HepG2 (cell line): ENCODE measurements around the gene ADAD1. TPM values are rescaled to one million over a fixed set of nuclear protein-coding genes. Genes with fewer than 3 reads are reported as not detected.

Experiments used
- ATAC-seq: fragments of 200-7000 bp; cut with Tn5 transposase; 3 replicates; pipeline ENCODE4 v1.9.1; 2020; ENCODE audit warnings: mild to moderate bottlenecking, moderate library complexity
- BruUV-seq: library from RNA; stranded (reverse); fragments of 400-500 nt; replicated peaks from 2 replicates; lab custom pipeline; 2021; lab: Mats Ljungman, UMichigan
- CTCF ChIA-PET: fragments of 300-600 bp; formaldehyde crosslinking; extraction: SDS; loops from one replicate; lab custom pipeline; 2021; ENCODE audit warnings: low total read pairs, inconsistent platforms, low intra/inter-chr PET ratio; lab: Yijun Ruan, JAX
- POLR2A ChIA-PET: fragments of 350-600 bp; sonication (Branson Sonifier 250); formaldehyde crosslinking; loops from one replicate; lab custom pipeline; 2020; ENCODE audit warnings: antibody characterized with exemption, inconsistent platforms; lab: Yijun Ruan, JAX
- DNase-seq: peaks from one replicate; pipeline ENCODE4 v3.0.0-alpha.2; 2015; ENCODE audit warnings: low spot score
- FAIRE-seq: peaks from 3 replicates; lab custom pipeline; 2011; peaks lifted over from hg19 to GRCh38; lab: Jason Lieb, UNC
- H2AFZ ChIP-seq: one replicate; pipeline ENCODE4 v1.6.1; 2011; ENCODE audit warnings: low read length, inconsistent platforms
- H3K27ac ChIP-seq: fragments of 300-600 bp; 3 replicates; pipeline ENCODE4 v1.8.0; 2011; ENCODE audit warnings: mixed run types, mild to moderate bottlenecking, mixed read lengths, low read length, inconsistent platforms; ENCODE audit not compliant: insufficient read depth; ENCODE audit errors: extremely low read length
- H3K27me3 ChIP-seq, 2 experiments: fragments of 200-600 bp in 1 of 2; 2 replicates in 1 of 2; 3 replicates in 1 of 2; pipeline versions ENCODE4 v1.6.0 to v1.8.0; 2011; ENCODE audit warnings: low read length in 2 of 2, mild to moderate bottlenecking in 2 of 2, moderate library complexity in 2 of 2, inconsistent platforms in 1 of 2; ENCODE audit not compliant: insufficient read depth in 2 of 2, control insufficient read depth in 1 of 2
- H3K36me3 ChIP-seq, 2 experiments: fragments of 200-600 bp in 1 of 2; replicated peaks in 1 of 2; 2 replicates in 1 of 2; 3 replicates in 1 of 2; pipeline versions ENCODE4 v1.5.1 to v1.8.0; 2011; ENCODE audit warnings: low read length in 2 of 2, inconsistent platforms in 1 of 2; ENCODE audit not compliant: insufficient read depth in 2 of 2, control insufficient read depth in 1 of 2
- H3K4me1 ChIP-seq: 2 replicates; pipeline ENCODE4 v1.5.1; 2012; ENCODE audit warnings: low read length, inconsistent platforms; ENCODE audit not compliant: insufficient read depth
- H3K4me2 ChIP-seq: 2 replicates; pipeline ENCODE4 v1.6.0; 2011; ENCODE audit warnings: low read depth, low read length, inconsistent platforms
- H3K4me3 ChIP-seq, 3 experiments: fragments of 200-600 bp in 1 of 3; sonication (generic), shearing (Covaris generic) in 1 of 3; replicated peaks in 1 of 3; 2 replicates each; pipeline ENCODE4 v1.5.1; 2011 to 2016; ENCODE audit warnings: low read length in 3 of 3, inconsistent platforms in 2 of 3, low read depth in 2 of 3, mild to moderate bottlenecking in 2 of 3, control low read depth in 1 of 3, mixed read lengths in 1 of 3; ENCODE audit not compliant: insufficient read depth in 1 of 3
- H3K79me2 ChIP-seq: one replicate; pipeline ENCODE4 v1.6.1; 2011; ENCODE audit warnings: low read length, inconsistent platforms; ENCODE audit not compliant: insufficient read depth
- H3K9ac ChIP-seq: 2 replicates; pipeline ENCODE4 v1.6.0; 2011; ENCODE audit warnings: mild to moderate bottlenecking, low read depth, low read length, inconsistent platforms; ENCODE audit not compliant: insufficient read depth
- H3K9me3 ChIP-seq: 2 replicates; pipeline ENCODE4 v1.5.1; 2012; ENCODE audit warnings: mild to moderate bottlenecking, low read length
- H4K20me1 ChIP-seq: 2 replicates; pipeline ENCODE4 v1.6.0; 2011; ENCODE audit warnings: inconsistent platforms, mild to moderate bottlenecking, low read length, moderate library complexity; ENCODE audit not compliant: insufficient read depth
- MAFF ChIP-seq: IDR thresholded peaks from 2 replicates; pipeline ENCODE4 v1.6.1; 2011; ENCODE audit warnings: low read depth, low read length, improper control_type of control experiment
- MAFK ChIP-seq, 2 experiments: IDR thresholded peaks in 1 of 2; conservative IDR thresholded peaks in 1 of 2; 2 replicates each; pipeline ENCODE4 v1.6.1; 2011; ENCODE audit warnings: improper control_type of control experiment in 2 of 2, low read length in 2 of 2
- ZFP1 ChIP-seq: IDR thresholded peaks from 2 replicates; pipeline ENCODE4 v1.6.1; 2016
- ZFP37 ChIP-seq: sonication (generic); formaldehyde crosslinking; IDR thresholded peaks from 2 replicates; pipeline ENCODE4 v1.4.0; 2020; ENCODE audit warnings: missing genetic modification reagents, borderline replicate concordance
- ZIK1 ChIP-seq: sonication (generic); formaldehyde crosslinking; IDR thresholded peaks from 2 replicates; pipeline ENCODE4 v1.5.0; 2020; ENCODE audit warnings: mild to moderate bottlenecking, low read depth, missing genetic modification reagents, borderline replicate concordance
- ZNF772 ChIP-seq: sonication (generic); formaldehyde crosslinking; IDR thresholded peaks from 2 replicates; pipeline ENCODE4 v1.5.0; 2020; ENCODE audit warnings: mild to moderate bottlenecking, missing genetic modification reagents
- WGBS: methylation state at CpG from one replicate; pipeline ENCODE4 v1.1.6; 2017; ENCODE audit warnings: low lambda C conversion rate; 5-methylcytosine and 5-hydroxymethylcytosine counted together
- in situ Hi-C: cut with HindIII; loops from 2 replicates; pipeline ENCODE4 v1.10.0; 2017; ENCODE audit warnings: low pct_unique_long_range_greater_than_20kb; ENCODE audit not compliant: extremely low pct_ligation_motif_present
- intact Hi-C: fragments of 100-400 bp; cut with micrococcal nuclease; formaldehyde crosslinking; loops from one replicate; pipeline ENCODE4 v1.10.0; 2022; ENCODE audit not compliant: unreplicated experiment
- polyA plus RNA-seq, 8 experiments: library from polyadenylated mRNA; depleted of rRNA in 3 of 8; stranded (reverse) in 7 of 8; unstranded in 1 of 8; fragments of >200 nt; fragmentation: Illumina TruSeq in 4 of 8; extraction: Trizol in 4 of 8; gene quantifications; 2 replicates each; pipeline versions ENCODE4 v1.2.1 to v1.2.3, GENCODE V29; 2011 to 2016; ENCODE audit warnings: low read depth in 4 of 8, missing spikeins in 1 of 8, mixed read lengths in 1 of 8; ENCODE audit not compliant: insufficient read depth in 1 of 8
- total RNA-seq, 5 experiments: library from RNA; depleted of rRNA; stranded (reverse); fragments of >200 nt; fragmentation: Illumina TruSeq; extraction: Trizol; gene quantifications; 2 replicates each; pipeline ENCODE4 v1.2.3, GENCODE V29; 2016; ENCODE audit warnings: low read depth in 1 of 5
- TF ChIP-seq, protein P1 (sequence below): sonication (generic); formaldehyde crosslinking; IDR thresholded peaks from 2 replicates; pipeline ENCODE4 v1.4.0; 2020; ENCODE audit warnings: mild to moderate bottlenecking, low read depth, missing genetic modification reagents
- TF ChIP-seq, protein P2 (sequence below): fragments of 450-650 bp; IDR thresholded peaks from 2 replicates; pipeline ENCODE4 v1.6.1; 2016
- TF ChIP-seq, protein P3 (sequence below): IDR thresholded peaks from 2 replicates; pipeline ENCODE4 v1.6.1; 2016; ENCODE audit warnings: low read depth, missing genetic modification reagents, missing compliant biosample characterization
- TF ChIP-seq, protein P4 (sequence below): IDR thresholded peaks from 2 replicates; pipeline ENCODE4 v1.6.1; 2012; ENCODE audit warnings: inconsistent platforms

ADAD1 gene
- total and polyA plus RNA-seq, 2 of the 13 experiments (the other 11 are each of a cell fraction or from before 2014, with no cell fraction given), result not detected

DNA sequence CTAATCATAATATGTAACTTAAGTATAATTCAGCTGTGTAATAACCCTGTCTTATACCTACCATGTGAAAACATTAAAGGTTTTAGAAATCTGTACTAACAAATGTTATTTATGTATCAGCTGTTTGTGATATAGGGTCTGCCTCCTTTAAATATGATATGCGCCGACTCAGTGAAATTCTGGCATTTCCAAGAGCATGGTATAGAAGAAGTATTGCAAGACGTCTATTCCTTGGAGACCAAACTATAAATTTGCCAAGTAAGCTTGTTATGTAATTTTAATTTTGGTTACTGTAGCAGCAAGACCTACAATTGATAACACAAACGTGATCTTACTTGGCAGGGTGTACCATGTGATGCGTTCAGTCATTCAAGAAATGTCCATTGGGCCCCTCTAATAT is 32.3 kb upstream of the ADAD1 start:
- Histone ChIP-seq H3K36me3 (peaks cover 4 to 23% of the 10 kb centered on the region in 2 experiments; a peak in 4 of 5 replicates), H3K4me2 (no peak overlapping the region), H4K20me1 (no peaks in the 10 kb centered on the region), H3K79me2 (no peaks in the 10 kb centered on the region), H3K4me1 (no peaks in the 10 kb centered on the region), H3K27me3 (no peaks in the 10 kb centered on the region), H3K4me3 (no peak overlapping the region), H2AFZ (no peak overlapping the region), H3K9ac (no peak overlapping the region), H3K9me3 (no peaks in the 10 kb centered on the region), H3K27ac (no peak overlapping the region)
- ChIA-PET POLR2A (no interaction called here), CTCF (no interaction called here)
- TF ChIP-seq ZFP1 (CRISPR knock-in tag) (no peak), MAFK (conservative IDR thresholded peaks at IDR 0.05 in 1 of 2, IDR thresholded peaks at IDR 0.05 in 1 of 2; ENCODE audit: low read length in 2 of 2) (peak; percentile 46 to 83; a peak in 3 of 4 replicates), ZFP37 (CRISPR knock-in tag) (no peak), ZNF772 (CRISPR knock-in tag) (no peak), MAFF (peak; percentile 69), ZIK1 (CRISPR knock-in tag) (no peak)
- TF ChIP-seq, protein P1, sequence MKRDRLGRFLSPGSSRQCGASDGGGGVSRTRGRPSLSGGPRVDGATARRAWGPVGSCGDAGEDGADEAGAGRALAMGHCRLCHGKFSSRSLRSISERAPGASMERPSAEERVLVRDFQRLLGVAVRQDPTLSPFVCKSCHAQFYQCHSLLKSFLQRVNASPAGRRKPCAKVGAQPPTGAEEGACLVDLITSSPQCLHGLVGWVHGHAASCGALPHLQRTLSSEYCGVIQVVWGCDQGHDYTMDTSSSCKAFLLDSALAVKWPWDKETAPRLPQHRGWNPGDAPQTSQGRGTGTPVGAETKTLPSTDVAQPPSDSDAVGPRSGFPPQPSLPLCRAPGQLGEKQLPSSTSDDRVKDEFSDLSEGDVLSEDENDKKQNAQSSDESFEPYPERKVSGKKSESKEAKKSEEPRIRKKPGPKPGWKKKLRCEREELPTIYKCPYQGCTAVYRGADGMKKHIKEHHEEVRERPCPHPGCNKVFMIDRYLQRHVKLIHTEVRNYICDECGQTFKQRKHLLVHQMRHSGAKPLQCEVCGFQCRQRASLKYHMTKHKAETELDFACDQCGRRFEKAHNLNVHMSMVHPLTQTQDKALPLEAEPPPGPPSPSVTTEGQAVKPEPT (CRISPR knock-in tag), result no peak
- TF ChIP-seq, protein P2, sequence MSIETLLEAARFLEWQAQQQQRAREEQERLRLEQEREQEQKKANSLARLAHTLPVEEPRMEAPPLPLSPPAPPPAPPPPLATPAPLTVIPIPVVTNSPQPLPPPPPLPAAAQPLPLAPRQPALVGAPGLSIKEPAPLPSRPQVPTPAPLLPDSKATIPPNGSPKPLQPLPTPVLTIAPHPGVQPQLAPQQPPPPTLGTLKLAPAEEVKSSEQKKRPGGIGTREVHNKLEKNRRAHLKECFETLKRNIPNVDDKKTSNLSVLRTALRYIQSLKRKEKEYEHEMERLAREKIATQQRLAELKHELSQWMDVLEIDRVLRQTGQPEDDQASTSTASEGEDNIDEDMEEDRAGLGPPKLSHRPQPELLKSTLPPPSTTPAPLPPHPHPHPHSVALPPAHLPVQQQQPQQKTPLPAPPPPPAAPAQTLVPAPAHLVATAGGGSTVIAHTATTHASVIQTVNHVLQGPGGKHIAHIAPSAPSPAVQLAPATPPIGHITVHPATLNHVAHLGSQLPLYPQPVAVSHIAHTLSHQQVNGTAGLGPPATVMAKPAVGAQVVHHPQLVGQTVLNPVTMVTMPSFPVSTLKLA, result no peak
- TF ChIP-seq, protein P3, sequence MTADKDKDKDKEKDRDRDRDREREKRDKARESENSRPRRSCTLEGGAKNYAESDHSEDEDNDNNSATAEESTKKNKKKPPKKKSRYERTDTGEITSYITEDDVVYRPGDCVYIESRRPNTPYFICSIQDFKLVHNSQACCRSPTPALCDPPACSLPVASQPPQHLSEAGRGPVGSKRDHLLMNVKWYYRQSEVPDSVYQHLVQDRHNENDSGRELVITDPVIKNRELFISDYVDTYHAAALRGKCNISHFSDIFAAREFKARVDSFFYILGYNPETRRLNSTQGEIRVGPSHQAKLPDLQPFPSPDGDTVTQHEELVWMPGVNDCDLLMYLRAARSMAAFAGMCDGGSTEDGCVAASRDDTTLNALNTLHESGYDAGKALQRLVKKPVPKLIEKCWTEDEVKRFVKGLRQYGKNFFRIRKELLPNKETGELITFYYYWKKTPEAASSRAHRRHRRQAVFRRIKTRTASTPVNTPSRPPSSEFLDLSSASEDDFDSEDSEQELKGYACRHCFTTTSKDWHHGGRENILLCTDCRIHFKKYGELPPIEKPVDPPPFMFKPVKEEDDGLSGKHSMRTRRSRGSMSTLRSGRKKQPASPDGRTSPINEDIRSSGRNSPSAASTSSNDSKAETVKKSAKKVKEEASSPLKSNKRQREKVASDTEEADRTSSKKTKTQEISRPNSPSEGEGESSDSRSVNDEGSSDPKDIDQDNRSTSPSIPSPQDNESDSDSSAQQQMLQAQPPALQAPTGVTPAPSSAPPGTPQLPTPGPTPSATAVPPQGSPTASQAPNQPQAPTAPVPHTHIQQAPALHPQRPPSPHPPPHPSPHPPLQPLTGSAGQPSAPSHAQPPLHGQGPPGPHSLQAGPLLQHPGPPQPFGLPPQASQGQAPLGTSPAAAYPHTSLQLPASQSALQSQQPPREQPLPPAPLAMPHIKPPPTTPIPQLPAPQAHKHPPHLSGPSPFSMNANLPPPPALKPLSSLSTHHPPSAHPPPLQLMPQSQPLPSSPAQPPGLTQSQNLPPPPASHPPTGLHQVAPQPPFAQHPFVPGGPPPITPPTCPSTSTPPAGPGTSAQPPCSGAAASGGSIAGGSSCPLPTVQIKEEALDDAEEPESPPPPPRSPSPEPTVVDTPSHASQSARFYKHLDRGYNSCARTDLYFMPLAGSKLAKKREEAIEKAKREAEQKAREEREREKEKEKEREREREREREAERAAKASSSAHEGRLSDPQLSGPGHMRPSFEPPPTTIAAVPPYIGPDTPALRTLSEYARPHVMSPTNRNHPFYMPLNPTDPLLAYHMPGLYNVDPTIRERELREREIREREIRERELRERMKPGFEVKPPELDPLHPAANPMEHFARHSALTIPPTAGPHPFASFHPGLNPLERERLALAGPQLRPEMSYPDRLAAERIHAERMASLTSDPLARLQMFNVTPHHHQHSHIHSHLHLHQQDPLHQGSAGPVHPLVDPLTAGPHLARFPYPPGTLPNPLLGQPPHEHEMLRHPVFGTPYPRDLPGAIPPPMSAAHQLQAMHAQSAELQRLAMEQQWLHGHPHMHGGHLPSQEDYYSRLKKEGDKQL (CRISPR knock-in tag), result no peak
- TF ChIP-seq, protein P4, sequence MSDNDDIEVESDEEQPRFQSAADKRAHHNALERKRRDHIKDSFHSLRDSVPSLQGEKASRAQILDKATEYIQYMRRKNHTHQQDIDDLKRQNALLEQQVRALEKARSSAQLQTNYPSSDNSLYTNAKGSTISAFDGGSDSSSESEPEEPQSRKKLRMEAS, result no peak
- in situ Hi-C loops (no loop called here), intact Hi-C loops (no loop called here)
- DNase-seq (no peak), ATAC-seq (no peak), FAIRE-seq (no peak)
- no TSS peak for BruUV-seq
- WGBS, result 96% methylated on average over 5 of the region's 5 CpGs
